Left lobe of liver (tissue), 2 donors: Measurements from ENCODE around the gene SOSTDC1. TPM values are rescaled to one million over a fixed set of nuclear protein-coding genes. Genes with fewer than 3 reads are reported as not detected.

Source experiments
- ATAC-seq: fragments of 200-7000 bp; cut with Tn5 transposase; one replicate; pipeline ENCODE4 v1.9.1; 2020; ENCODE audit warnings: mild to moderate bottlenecking, moderate library complexity
- DNase-seq: peaks from one replicate; pipeline ENCODE4 v3.0.0-alpha.2; 2020; ENCODE audit warnings: low spot score
- total RNA-seq: library from RNA; stranded (reverse); gene quantifications from one replicate; pipeline ENCODE4 v1.2.1, GENCODE V29; 2021
- donor health status: DM: no; HTN: no; CAD: no; lungs with moderate emphysema.
- donor health status: DM: no; HTN: yes; CAD: no.

SOSTDC1 gene
- total RNA-seq, 1 donor from 2014 or later = not detected

DNA sequence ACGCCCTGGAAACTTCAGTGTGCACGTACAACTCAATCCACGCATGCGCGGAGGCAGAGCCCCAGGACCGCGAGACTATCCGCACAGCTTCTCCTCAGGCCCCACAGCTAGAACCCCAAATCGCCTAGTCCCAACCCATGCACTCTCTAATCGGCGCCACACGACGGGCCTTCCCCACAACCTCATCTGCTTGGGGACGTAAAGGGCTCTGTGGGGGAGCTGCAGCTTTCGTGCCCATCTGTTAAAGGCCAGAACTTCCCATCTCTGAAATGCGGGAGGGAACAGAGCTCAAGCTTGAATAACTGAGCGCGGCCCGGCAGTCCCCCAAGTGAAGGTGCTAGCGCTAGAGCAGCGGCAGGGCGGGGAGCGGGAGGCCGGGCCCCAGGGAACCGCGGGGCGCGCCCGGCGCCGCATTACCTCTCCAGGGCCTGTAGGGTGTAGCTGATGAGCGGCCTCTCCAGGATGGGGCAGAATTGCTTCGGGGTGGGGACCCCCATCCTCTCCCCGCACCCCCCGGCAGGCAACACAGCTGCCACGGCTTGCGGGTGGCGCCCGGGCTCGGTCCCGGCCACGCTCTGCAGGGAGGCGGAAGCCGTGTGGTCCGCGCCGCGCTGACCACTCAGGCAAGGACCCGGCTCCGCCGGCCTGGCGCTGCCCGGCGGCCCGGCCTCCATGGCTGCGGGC, 44.7 kb downstream of the SOSTDC1 start:
- ATAC-seq = peak; percentile 79
- DNase-seq = peak; percentile 89

DNA sequence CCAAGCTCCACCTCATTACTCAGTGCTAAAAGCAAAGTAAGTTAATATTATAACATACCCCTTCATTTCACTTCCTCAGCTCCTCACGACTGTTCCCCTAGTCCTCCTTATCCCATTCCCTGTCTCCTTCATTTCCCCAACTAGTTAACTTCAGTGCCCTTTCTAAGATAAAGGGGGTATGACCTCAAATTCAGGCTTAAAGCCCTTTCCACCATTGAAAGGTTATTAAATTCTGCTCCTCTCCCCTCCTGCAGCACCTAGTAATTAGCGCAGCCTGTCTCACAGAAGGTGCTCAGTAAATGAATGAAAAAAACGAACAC, 45.2 kb downstream of the SOSTDC1 start:
- no peak for DNase-seq
- no peak for ATAC-seq

DNA sequence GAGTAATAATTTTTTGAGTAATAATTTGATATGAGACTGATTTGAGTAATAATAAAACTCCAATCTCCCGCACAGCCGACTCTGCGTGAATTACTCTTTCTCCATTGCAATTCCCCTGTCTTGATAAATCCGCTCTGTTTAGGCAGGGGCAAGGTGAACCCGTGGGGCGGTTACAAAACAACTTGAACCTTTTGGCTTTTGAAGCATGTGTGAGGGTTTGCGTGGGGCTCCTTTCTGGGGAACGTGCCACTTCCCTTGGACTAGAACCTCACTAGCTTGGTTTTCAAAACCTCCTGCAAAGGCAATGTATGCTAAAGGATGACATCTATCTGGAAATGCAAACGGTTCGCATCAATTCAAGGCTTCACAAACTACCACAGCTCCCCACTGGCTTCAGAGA, 45.7 kb downstream of the SOSTDC1 start:
- ATAC-seq (no peak), DNase-seq (no peak)

DNA sequence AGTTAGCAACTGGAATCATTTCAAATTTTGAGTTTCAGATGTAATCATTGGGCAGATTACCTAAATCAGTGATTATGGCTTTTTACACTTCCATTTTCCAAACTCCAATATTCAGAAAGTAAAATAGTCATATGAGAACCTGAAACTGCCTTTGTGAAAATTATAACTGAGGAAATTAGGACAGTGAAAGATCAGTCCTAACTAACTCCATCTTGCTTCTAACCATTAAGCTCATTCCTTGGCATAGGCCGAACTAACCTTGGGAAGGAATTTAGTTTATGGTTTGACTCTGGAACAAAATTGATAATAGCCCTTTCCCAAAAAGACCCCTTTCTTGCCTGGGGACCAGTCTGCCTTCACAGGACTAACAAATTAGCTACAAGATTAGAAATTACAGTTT, 46.4 kb downstream of the SOSTDC1 start:
- DNase-seq (no peak), ATAC-seq (no peak)

DNA sequence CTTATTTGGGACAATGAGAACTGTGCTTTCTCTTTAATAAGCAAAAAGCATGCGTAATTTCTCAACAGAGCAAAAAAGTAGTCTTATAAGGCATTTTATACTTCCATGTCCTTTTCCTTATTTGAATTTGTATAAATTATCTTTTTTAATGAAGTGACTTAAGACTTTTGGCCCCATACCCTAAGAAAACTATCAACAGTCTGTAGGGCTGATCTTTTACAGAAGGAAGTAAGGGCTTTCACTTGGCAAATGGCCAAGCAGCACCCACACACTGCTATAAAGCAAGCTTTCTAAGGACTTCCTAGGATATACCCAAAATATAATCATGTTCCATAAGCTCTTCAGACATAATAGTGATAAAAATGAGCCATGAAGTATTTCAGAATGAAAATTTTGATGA, 47.6 kb downstream of the SOSTDC1 start:
- ATAC-seq = no peak
- no peak for DNase-seq

DNA sequence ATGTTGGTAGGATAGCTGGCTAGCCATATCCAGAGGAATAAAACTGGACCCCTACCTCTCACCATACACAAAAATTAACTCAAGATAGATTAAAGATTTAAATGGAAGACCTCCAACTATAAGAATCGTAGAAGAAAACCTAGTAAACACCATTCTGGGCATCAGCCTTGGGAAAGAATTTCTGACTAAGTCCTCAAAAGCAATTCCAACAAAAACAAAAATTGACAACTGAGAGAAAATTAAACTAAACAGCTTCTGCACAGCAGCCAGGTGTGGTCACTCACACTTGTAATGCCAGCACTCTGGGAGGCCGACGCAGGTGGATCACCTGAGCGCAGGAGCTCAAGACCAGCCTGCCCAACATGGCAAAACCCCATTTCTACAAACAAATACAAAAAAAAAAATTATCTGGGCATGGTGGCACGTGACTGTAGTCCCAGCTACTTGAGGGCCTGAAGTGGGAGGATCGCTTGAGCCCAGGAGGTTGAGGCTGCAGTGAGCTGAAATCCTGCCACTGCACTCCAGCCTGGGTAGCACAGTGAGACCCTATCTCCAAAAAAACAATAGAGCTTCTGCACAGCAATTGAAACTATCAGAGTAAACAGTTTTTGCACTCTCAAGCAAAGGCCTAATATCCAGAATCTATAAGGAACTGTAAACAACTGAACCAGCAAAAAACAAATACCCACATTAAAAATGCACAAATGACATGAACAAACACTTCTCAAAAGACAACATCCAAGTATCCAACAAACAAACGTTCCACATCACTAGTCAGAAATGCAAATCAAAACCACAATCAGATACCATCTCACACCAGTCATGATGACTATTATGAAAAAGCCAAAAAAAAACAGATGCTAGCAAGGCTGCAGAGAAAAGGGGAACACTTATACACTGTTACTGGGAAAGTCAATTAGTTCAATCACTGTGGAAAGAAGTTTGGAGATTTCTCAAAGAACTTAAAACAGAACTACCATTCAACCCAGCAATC, 49.0 kb downstream of the SOSTDC1 start:
- ATAC-seq = no peak
- DNase-seq = no peak

DNA sequence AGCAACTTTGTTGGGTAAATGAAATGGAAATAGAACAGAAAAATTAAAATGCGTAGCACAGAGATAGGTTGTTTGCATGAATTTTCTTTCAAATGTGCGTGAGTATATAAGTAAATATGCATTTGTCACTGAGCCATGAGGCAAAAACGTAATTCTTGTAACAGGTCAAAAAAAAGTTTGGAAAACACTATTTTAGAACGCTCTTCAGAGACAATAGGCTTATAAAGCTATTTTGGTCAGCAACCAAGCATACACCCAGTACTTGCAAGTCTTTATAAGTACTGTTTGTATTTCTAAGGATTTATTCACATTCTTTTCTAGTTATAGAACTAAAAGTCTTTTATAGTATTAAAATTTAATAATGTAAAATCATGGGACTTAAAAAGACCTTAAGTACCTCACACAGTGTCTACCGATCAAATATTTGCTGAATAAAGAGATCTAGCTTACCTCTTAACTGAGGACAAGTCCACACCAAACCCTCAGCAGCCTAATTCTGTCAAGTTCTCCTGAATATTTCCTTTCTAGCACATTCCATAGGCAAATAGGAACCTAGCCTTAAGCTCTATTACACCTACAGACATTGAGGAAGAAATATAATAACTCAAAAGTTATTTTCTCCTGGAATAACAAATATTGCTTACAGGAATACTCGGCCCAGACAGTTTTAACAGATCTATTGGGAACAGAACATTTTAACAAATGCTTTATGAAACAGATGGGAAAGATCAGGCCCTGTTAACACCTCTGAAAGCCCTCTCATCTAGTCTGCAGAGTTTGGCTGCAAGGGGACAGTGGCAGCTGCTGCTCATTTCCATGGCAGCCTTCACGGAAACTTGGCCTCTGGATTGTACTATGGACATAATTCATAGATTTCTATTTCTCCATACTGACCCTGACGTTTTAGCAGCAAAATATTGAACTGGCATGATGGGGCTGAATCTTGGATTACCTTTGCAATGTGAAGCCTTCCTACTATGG, 53.0 kb downstream of the SOSTDC1 start:
- ATAC-seq = no peak

More for the DNA sequence above, 53.0 kb downstream of the SOSTDC1 start:
- no peak for DNase-seq

Other genes starting within 250 kb of the SOSTDC1 start
- gene CRPPA, start 44.2 kb downstream of the SOSTDC1 start, total RNA-seq = 2.2 TPM
- not detected for gene LRRC72, start 61.1 kb upstream of the SOSTDC1 start, total RNA-seq
- gene ANKMY2, start 180.0 kb upstream of the SOSTDC1 start, total RNA-seq = 8.0 TPM
- 8.4 TPM for gene BZW2, start 180.4 kb upstream of the SOSTDC1 start, total RNA-seq